ENCODE measurements around the gene TTLL11. TPM values are rescaled to one million over a fixed set of nuclear protein-coding genes. Genes with fewer than 3 reads are reported as not detected.

TTLL11 gene
- polyA plus RNA-seq, 1 donor (not counting 4 experiments of a cell fraction or from before 2014, with no cell fraction given): 8.0 TPM

- no peak overlapping the region for H3K27ac ChIP-seq (ENCODE audit: control insufficient read depth, insufficient read depth, low read length)
- no peak for FAIRE-seq
Measured at GRCh38 chr9:122135529-122135859, 42.4 kb upstream of the TTLL11 start.

GRCh38 chr9:122134822-122135528 is 41.9 kb upstream of the TTLL11 start:
- H3K27ac ChIP-seq (ENCODE audit: control insufficient read depth, insufficient read depth, low read length): no peak overlapping the region
- H3K36me3 ChIP-seq (ENCODE audit: control insufficient read depth in 2 of 2, extremely low read depth in 1 of 2, insufficient read depth in 2 of 2, low read length in 2 of 2): no peaks in the 10 kb centered on the region
- H3K4me2 ChIP-seq (ENCODE audit: control insufficient read depth, extremely low read depth, insufficient read depth, low read depth, low read length): no peak overlapping the region
- no peaks in the 10 kb centered on the region for H4K20me1 ChIP-seq (ENCODE audit: control insufficient read depth, extremely low read depth, insufficient read depth, low read length)
- peaks cover 7% of the 10 kb centered on the region for H3K4me1 ChIP-seq (ENCODE audit: control insufficient read depth, extremely low read depth, insufficient read depth, low read length)
- no peak for TF ChIP-seq EZH2 (IDR thresholded peaks at IDR 0.05; ENCODE audit: low read length)
- TF ChIP-seq CTCF (optimal IDR thresholded peaks at IDR 0.05 in 1 of 3, IDR thresholded peaks at IDR 0.05 in 1 of 3, conservative IDR thresholded peaks at IDR 0.05 in 1 of 3; ENCODE audit: extremely low read depth in 1 of 3, insufficient read depth in 2 of 3, low read length in 3 of 3): no peak
- peaks cover 11% of the 10 kb centered on the region for H3K27me3 ChIP-seq (ENCODE audit: control insufficient read depth, extremely low read depth, insufficient read depth, low read length)
- H3K79me2 ChIP-seq (ENCODE audit: control insufficient read depth, insufficient read depth, low read length): no peaks in the 10 kb centered on the region
- dilution Hi-C loops (cut with MboI; ENCODE audit: extremely low pct_ligation_motif_present, low sequenced_read_pairs): no loop called here
- H3K9me1 ChIP-seq (ENCODE audit: control insufficient read depth, extremely low read depth, insufficient read depth, low read length): no peaks in the 10 kb centered on the region
- H3K9ac ChIP-seq (ENCODE audit: control insufficient read depth, extremely low read depth, insufficient read depth, low read length): no peak overlapping the region
- H3K4me3 ChIP-seq (ENCODE audit: control insufficient read depth in 2 of 3, extremely low read depth in 1 of 3, insufficient read depth in 2 of 3, low read depth in 1 of 3, low read length in 3 of 3): no peak overlapping the region
- H2AFZ ChIP-seq (ENCODE audit: control insufficient read depth, low read length): no peak overlapping the region
- DNase-seq (ENCODE audit: low read depth, low spot score) (no peak), FAIRE-seq (no peak)
- no peaks in the 10 kb centered on the region for H3K9me3 ChIP-seq (ENCODE audit: control insufficient read depth, low read depth, low read length)

More at GRCh38 chr9:122135529-122135859, 42.4 kb upstream of the TTLL11 start:
- no peak overlapping the region for H2AFZ ChIP-seq (ENCODE audit: control insufficient read depth, low read length)
- no peaks in the 10 kb centered on the region for H4K20me1 ChIP-seq (ENCODE audit: control insufficient read depth, extremely low read depth, insufficient read depth, low read length)
- no peak overlapping the region for H3K4me3 ChIP-seq (ENCODE audit: control insufficient read depth in 2 of 3, extremely low read depth in 1 of 3, insufficient read depth in 2 of 3, low read depth in 1 of 3, low read length in 3 of 3)
- dilution Hi-C loops (cut with MboI; ENCODE audit: extremely low pct_ligation_motif_present, low sequenced_read_pairs): no loop called here
- TF ChIP-seq CTCF (optimal IDR thresholded peaks at IDR 0.05 in 1 of 3, IDR thresholded peaks at IDR 0.05 in 1 of 3, conservative IDR thresholded peaks at IDR 0.05 in 1 of 3; ENCODE audit: extremely low read depth in 1 of 3, insufficient read depth in 2 of 3, low read length in 3 of 3) (no peak), EZH2 (IDR thresholded peaks at IDR 0.05; ENCODE audit: low read length) (no peak)
- H3K36me3 ChIP-seq (ENCODE audit: control insufficient read depth in 2 of 2, extremely low read depth in 1 of 2, insufficient read depth in 2 of 2, low read length in 2 of 2): no peaks in the 10 kb centered on the region
- DNase-seq (ENCODE audit: low read depth, low spot score): no peak
- H3K79me2 ChIP-seq (ENCODE audit: control insufficient read depth, insufficient read depth, low read length): no peaks in the 10 kb centered on the region
- peaks cover 11% of the 10 kb centered on the region for H3K27me3 ChIP-seq (ENCODE audit: control insufficient read depth, extremely low read depth, insufficient read depth, low read length)
- no peak overlapping the region for H3K9ac ChIP-seq (ENCODE audit: control insufficient read depth, extremely low read depth, insufficient read depth, low read length)
- no peak overlapping the region for H3K4me2 ChIP-seq (ENCODE audit: control insufficient read depth, extremely low read depth, insufficient read depth, low read depth, low read length)
- peaks cover 7% of the 10 kb centered on the region for H3K4me1 ChIP-seq (ENCODE audit: control insufficient read depth, extremely low read depth, insufficient read depth, low read length)
- no peaks in the 10 kb centered on the region for H3K9me3 ChIP-seq (ENCODE audit: control insufficient read depth, low read depth, low read length)
- H3K9me1 ChIP-seq (ENCODE audit: control insufficient read depth, extremely low read depth, insufficient read depth, low read length): no peaks in the 10 kb centered on the region

Measured in keratinocyte (primary cell).